A673 (cell line): ENCODE data around the gene SLC35F2.

Source experiments
- CTCF ChIP-seq: fragments of 300-800, 200-600 bp; sonication (generic); conservative IDR thresholded peaks from 2 replicates; pipeline ENCODE4 v1.5.1; 2017; ENCODE audit warnings: low read depth, mild to moderate bottlenecking, antibody characterized with exemption, low read length, moderate library complexity, mixed read lengths
- EZH2 ChIP-seq: fragments of 200-600 bp; sonication (generic); IDR thresholded peaks from 2 replicates; pipeline ENCODE4 v1.6.1; 2017; ENCODE audit warnings: borderline replicate concordance, low read depth, mild to moderate bottlenecking, mixed read lengths, antibody characterized with exemption, low read length; ENCODE audit not compliant: poor library complexity, severe bottlenecking

- TF ChIP-seq CTCF (no peak), EZH2 (no peak)
These were observed 37.2 kb downstream of the SLC35F2 start for GRCh38 chr11:107821199-107821927.
